ENCODE results near the gene TMEM245.
"Not testable (repeated sequence)": the region's sequence is repeated elsewhere in the genome, so short reads cannot be mapped to it uniquely, and the experiment has no call there.

TMEM245 gene

GRCh38 chr9:109133533-109133932 lies 13.8 kb upstream of the TMEM245 start:
- no peak for DNase-seq (ENCODE audit: low read depth, low spot score)

GRCh38 chr9:109132567-109133021 lies 12.8 kb upstream of the TMEM245 start:
- no peak for DNase-seq (ENCODE audit: low read depth, low spot score)

GRCh38 chr9:109129470-109130197 lies 9.9 kb upstream of the TMEM245 start:
- DNase-seq (ENCODE audit: low read depth, low spot score) = no peak

GRCh38 chr9:109126671-109127070 lies 6.9 kb upstream of the TMEM245 start:
- DNase-seq (ENCODE audit: low read depth, low spot score) = not testable (repeated sequence)

DNA sequence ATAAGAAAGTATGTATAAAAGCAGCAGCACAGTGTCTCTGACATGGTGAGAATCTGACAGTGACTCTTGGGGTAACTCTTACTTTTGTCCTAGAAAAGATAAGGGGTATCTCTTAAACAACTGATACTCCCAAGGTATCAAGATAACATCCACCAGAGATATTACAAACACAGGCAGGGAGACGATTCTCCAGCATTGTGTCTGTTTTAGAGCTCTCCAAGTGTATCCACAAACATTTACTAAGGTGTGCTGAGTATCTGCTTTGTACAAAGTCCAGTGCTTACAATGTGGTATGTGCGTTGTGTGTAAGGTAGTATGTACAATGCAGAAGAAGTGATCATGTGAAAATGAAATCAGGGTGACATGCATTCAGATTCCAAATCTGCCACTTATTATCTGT lies 4.4 kb upstream of the TMEM245 start:
- DNase-seq (ENCODE audit: low read depth, low spot score) = no peak

GRCh38 chr9:109122726-109123621 lies 3.2 kb upstream of the TMEM245 start:
- DNase-seq (ENCODE audit: low read depth, low spot score) = no peak

GRCh38 chr9:109121232-109121796 lies 1.6 kb upstream of the TMEM245 start:
- DNase-seq (ENCODE audit: low read depth, low spot score) = no peak

- DNase-seq (ENCODE audit: low read depth, low spot score) = no peak
Observed at GRCh38 chr9:109120204-109120789, 550 bp upstream of the TMEM245 start.

- DNase-seq (ENCODE audit: low read depth, low spot score) = no peak
Observed at GRCh38 chr9:109118808-109119438, 824 bp downstream of the TMEM245 start.

GRCh38 chr9:109117856-109118807 lies 1.6 kb downstream of the TMEM245 start:
- no peak for DNase-seq (ENCODE audit: low read depth, low spot score)

- no peak for DNase-seq (ENCODE audit: low read depth, low spot score)
Observed at GRCh38 chr9:109115931-109116526, 3.7 kb downstream of the TMEM245 start.

DNA sequence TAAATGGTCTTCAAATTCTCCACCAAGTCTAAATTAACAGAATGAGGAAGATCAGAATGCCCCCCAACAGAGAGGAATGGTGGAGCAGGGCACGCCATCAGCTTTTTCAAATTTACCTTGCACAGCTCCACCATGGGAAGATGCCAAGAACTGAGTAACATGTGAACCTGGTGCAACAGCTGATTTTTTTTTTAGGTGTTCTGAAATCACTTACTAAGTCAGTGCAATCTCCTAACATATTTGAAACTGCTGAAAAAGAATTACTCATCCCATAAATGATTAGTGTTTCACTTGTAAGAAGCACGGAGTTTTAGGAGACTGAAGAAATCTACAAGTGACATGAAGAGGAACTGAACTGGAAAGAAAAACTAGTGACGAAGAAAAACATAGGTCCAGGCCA lies 5.1 kb downstream of the TMEM245 start:
- no peak for DNase-seq (ENCODE audit: low read depth, low spot score)

- no peak for DNase-seq (ENCODE audit: low read depth, low spot score)
Observed at GRCh38 chr9:109113892-109114609, 5.7 kb downstream of the TMEM245 start.

DNA sequence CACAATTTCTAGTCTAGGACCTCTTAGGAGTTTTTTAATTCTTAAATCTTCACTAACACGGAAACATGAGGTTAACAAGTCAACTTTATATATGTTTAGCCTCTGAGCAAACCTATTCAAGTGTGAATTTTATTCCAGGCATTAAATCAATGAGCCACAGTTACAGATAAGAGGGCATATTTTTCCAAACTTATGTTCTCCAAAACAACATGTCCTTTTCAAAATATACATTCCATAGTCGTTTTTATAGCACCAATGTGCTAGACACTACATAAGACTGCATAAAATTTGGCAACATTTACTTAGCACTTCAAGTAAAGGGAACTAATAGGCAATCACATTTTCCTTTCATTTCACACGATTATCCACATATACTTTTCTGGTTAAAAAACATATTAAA lies 6.5 kb downstream of the TMEM245 start:
- DNase-seq (ENCODE audit: low read depth, low spot score) = no peak

GRCh38 chr9:109110329-109111021 lies 9.3 kb downstream of the TMEM245 start:
- no peak for DNase-seq (ENCODE audit: low read depth, low spot score)

DNA sequence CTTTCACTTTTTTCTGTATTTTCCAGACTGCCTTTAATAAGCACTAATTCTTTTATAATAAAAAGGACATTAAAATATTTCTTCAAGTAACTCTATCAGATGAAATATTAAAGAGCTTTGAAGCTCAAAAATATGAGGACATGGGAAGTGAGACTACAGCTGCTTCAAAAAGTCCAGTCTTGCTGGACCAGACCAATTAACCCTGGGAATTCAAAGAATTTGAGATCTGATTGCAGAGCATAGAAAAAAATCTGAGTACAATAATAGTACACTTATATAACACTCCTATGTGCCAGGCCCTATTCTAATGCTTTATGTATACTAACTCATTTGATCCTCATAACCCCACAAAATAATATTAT lies 9.8 kb downstream of the TMEM245 start:
- no peak for DNase-seq (ENCODE audit: low read depth, low spot score)

- DNase-seq (ENCODE audit: low read depth, low spot score) = no peak
Observed at GRCh38 chr9:109108318-109108717, 11.4 kb downstream of the TMEM245 start.

DNA sequence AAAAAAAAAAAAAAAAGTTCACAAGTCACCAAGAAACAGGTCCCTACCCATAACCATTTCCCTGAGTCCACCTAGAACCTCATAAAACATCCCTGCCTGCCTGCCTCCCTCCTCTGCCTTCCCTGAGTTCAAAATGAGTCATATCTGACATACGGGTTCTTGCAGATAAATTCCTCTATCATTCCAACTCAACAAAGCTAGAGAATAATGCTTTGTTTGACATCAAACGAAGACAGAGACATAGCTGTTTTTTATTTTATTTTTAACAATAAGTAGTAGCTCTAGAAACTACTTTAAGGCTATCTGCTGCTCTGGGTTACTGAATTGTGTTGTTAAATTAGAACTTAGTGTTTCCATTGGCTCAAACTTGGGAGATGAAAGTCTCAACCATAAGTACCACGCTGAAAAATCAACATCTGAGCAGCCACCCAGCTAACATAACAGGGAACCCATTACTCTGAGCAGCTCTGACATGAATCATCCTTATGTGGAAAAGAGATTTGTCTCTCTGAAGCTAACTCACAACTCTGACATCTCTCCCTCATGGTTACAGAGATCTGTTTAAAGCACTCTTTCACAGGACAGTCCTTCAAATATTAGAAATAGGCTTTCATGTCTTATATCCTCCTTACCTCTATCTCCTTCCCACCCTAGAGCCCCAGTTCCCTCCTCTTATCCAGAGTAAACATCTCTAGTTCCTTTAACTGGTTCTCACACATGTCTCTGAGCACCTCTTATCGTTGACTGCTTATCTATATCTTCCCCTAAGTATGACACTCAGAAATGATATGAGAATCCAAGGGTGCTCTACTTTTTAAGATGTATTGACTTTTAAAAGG lies 12.1 kb downstream of the TMEM245 start:
- DNase-seq (ENCODE audit: low read depth, low spot score) = no peak
